H1 (cell line): ENCODE results near the gene CAMTA1. TPM values are rescaled to one million over a fixed set of nuclear protein-coding genes. Genes with fewer than 3 reads are reported as not detected.

Experiments used
- CHD1 ChIP-seq: IDR thresholded peaks from 2 replicates; pipeline ENCODE4 v1.6.1; 2012; ENCODE audit warnings: low read depth, low read length, improper control_type of control experiment
- EGR1 ChIP-seq: IDR thresholded peaks from 2 replicates; pipeline ENCODE4 v1.6.1; 2011; ENCODE audit warnings: low read depth, low read length, borderline replicate concordance
- EP300 ChIP-seq, 2 experiments: IDR thresholded peaks; 1 replicate in 1 of 2; 2 replicates in 1 of 2; pipeline ENCODE4 v1.6.1; 2011 to 2012; ENCODE audit warnings: low read depth in 2 of 2, low read length in 2 of 2, mild to moderate bottlenecking in 2 of 2, borderline replicate concordance in 1 of 2, inconsistent platforms in 1 of 2, moderate library complexity in 1 of 2
- JUN ChIP-seq: IDR thresholded peaks from 2 replicates; pipeline ENCODE4 v1.6.1; 2011; ENCODE audit warnings: low read depth, mild to moderate bottlenecking, improper control_type of control experiment, low read length
- KDM5A ChIP-seq: fragments of 200-600 bp; IDR thresholded peaks from 2 replicates; pipeline ENCODE4 v1.7.1; 2012; ENCODE audit warnings: mild to moderate bottlenecking, low read length, inconsistent platforms, mixed read lengths
- PHF8 ChIP-seq: fragments of 200-600 bp; sonication (generic); conservative IDR thresholded peaks from 2 replicates; pipeline ENCODE4 v1.7.1; 2012; ENCODE audit warnings: low read depth, mild to moderate bottlenecking, inconsistent platforms, low read length, moderate library complexity
- RFX5 ChIP-seq: IDR thresholded peaks from 2 replicates; pipeline ENCODE4 v1.6.1; 2011; ENCODE audit warnings: low read depth, low read length, improper control_type of control experiment, borderline replicate concordance
- TAF7 ChIP-seq: optimal IDR thresholded peaks from 2 replicates; pipeline ENCODE3; 2011; ENCODE audit warnings: low read depth, mild to moderate bottlenecking, inconsistent platforms, low read length, moderate library complexity, borderline replicate concordance
- polyA plus RNA-seq, 7 experiments: library from polyadenylated mRNA; depleted of rRNA in 3 of 7; stranded (reverse) in 5 of 7; unstranded in 2 of 7; fragments of >200 nt in 5 of 7; fragments of 200-250 nt in 2 of 7; gene quantifications; 1 replicate in 5 of 7; 2 replicates in 1 of 7; 4 replicates in 1 of 7; pipeline versions ENCODE4 v1.2.1 to v1.2.3, GENCODE V29; 2011 to 2013; ENCODE audit warnings: missing spikeins in 2 of 7, mixed read lengths in 2 of 7
- total RNA-seq: library from RNA; stranded (reverse); fragmentation: NEBNext Ultra II Directional; extraction: Animal tissue kit (Norgen Biotek cat#: 25700); gene quantifications from 2 replicates; pipeline ENCODE4 v1.2.1, GENCODE V29; 2021

The CAMTA1 gene
- total and polyA plus RNA-seq, 2 of the 8 experiments (the other 6 are each of a cell fraction or from before 2014, with no cell fraction given): 65.0 to 119 TPM

DNA sequence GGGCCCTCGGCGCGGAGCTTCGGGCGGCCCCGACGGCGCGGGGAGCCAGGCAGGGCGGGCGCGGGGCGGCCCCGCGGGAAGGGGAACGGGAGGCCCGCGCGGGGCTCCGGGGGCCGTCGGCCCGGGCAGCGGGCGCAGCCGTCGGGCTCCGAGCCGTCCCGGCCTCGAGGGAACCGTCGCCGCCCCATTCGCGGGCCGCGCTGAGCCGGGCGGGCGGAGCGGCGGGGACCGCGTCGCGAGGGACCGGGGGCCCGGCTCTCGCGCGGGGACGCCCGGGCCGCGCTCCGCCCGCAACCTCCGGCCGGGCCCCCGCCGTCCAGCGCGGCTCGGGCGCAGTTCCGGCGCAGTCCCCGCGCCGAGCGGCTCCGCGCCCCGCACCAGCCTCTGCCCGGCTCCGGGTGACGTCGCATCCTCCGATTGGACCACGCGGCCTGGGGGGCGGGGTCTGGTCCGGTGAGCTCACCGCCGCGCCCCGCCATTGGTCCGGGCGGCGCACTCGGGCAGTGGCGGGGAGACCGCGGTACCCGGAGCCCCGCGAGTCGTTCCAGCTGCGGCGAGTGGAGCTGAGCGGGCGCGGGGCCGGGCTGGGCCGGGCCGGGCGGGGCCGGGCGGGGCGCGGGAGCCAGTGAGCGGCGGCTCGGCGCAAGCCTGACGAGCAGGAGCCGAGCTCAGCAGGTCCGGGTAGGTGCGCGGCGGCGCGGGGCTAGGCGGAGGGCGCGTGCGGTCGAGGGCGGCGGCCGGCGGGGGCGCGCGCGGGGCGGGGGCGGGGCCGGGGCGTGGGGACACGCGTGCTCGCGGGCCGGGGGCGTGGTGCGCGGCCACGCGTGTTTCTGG lies 919.2 kb downstream of the CAMTA1 start (continued):
- TF ChIP-seq TAF7 (peak; percentile 8), JUN (peak; percentile 47; the same call in 1 of the 2 replicates), EGR1 (no peak), RFX5 (peak; percentile 94), CHD1 (no peak), PHF8 (0 out of 2 replicates have a peak, but pooled peaks have one; percentile 24), EP300 (IDR thresholded peaks at IDR 0.05; ENCODE audit: borderline replicate concordance in 1 of 2, low read depth in 2 of 2, low read length in 2 of 2) (no peak), KDM5A (no peak)
